ENCODE measurements around the gene PNMA6E. TPM values are rescaled to one million over a fixed set of nuclear protein-coding genes. Genes with fewer than 3 reads are reported as not detected.

The PNMA6E gene
- total and polyA plus RNA-seq, 2 donors (not counting 3 experiments of a cell fraction or from before 2014, with no cell fraction given) = not detected

- CTCF ChIA-PET = no interaction called here
- no peak for FAIRE-seq
Observed at GRCh38 chrX:153379508-153379907, 21.6 kb downstream of the PNMA6E start.

More at GRCh38 chrX:153379508-153379907, 21.6 kb downstream of the PNMA6E start:
- Histone ChIP-seq H4K20me1 (replicated peaks; ENCODE audit: control insufficient read depth, extremely low read depth, insufficient read depth, low read length) (no peaks in the 10 kb centered on the region), H3K9me3 (replicated peaks; ENCODE audit: control insufficient read depth, insufficient read depth, low read length) (no peaks in the 10 kb centered on the region), H3K36me3 (ENCODE audit: control insufficient read depth in 2 of 2, extremely low read depth in 1 of 2, insufficient read depth in 2 of 2, low read length in 2 of 2) (no peaks in the 10 kb centered on the region), H3K4me1 (ENCODE audit: control insufficient read depth, extremely low read depth, insufficient read depth, low read length) (no peaks in the 10 kb centered on the region), H3K4me3 (replicated peaks in 1 of 3; ENCODE audit: insufficient read depth in 1 of 3, low read depth in 1 of 3, low read length in 3 of 3) (no peak overlapping the region), H2AFZ (ENCODE audit: low read depth, low read length) (no peak overlapping the region), H3K4me2 (ENCODE audit: insufficient read depth, low read length) (no peak overlapping the region), H3K27me3 (ENCODE audit: control insufficient read depth in 2 of 2, insufficient read depth in 2 of 2, low read length in 2 of 2) (no peaks in the 10 kb centered on the region), H3K9ac (replicated peaks; ENCODE audit: extremely low read depth, insufficient read depth, low read length) (no peak overlapping the region), H3K79me2 (ENCODE audit: control insufficient read depth, insufficient read depth, low read length) (no peaks in the 10 kb centered on the region), H3K27ac (ENCODE audit: insufficient read depth, low read depth, low read length) (no peak overlapping the region), H3K9me1 (replicated peaks; ENCODE audit: control insufficient read depth, extremely low read depth, insufficient read depth, low read length) (no peaks in the 10 kb centered on the region)
- dilution Hi-C loops (cut with MboI; ENCODE audit: extremely low pct_ligation_motif_present, low sequenced_read_pairs) (no loop called here), intact Hi-C loops (cut with micrococcal nuclease) (no loop called here)
- TF ChIP-seq MYC (IDR thresholded peaks at IDR 0.05; ENCODE audit: low read depth, low read length) = no peak
- no peak for TF ChIP-seq EZH2 (IDR thresholded peaks at IDR 0.05; ENCODE audit: borderline replicate concordance, low read depth, low read length, severe bottlenecking)
- no peak for TF ChIP-seq GATA2 (IDR thresholded peaks at IDR 0.05; ENCODE audit: insufficient read depth, insufficient read length, low read depth, low read length)
- TF ChIP-seq POLR2AphosphoS5 (IDR thresholded peaks at IDR 0.05; ENCODE audit: insufficient read depth, low read depth, low read length) = no peak
- TF ChIP-seq JUN (IDR thresholded peaks at IDR 0.05; ENCODE audit: borderline replicate concordance, insufficient read depth, insufficient read length, low read depth) = no peak
- no peak for TF ChIP-seq POLR2A (IDR thresholded peaks at IDR 0.05; ENCODE audit: low read depth, low read length)
- TF ChIP-seq CTCF (IDR thresholded peaks at IDR 0.05; ENCODE audit: extremely low read depth in 1 of 2, insufficient read depth in 1 of 2, low read depth in 1 of 2, low read length in 2 of 2) = no peak
- no peak for TF ChIP-seq MAX (IDR thresholded peaks at IDR 0.05; ENCODE audit: insufficient read depth, insufficient read length)
- TF ChIP-seq FOS (IDR thresholded peaks at IDR 0.05; ENCODE audit: borderline replicate concordance, insufficient read depth, low read length) = no peak
- BruUV-seq (replicated peaks) = no TSS peak
- POLR2A ChIA-PET = no interaction called here
- no peak for DNase-seq (ENCODE audit: low read depth, low spot score)
